Stomach (tissue), 9 donors: ENCODE measurements around the gene NOP56. TPM values are rescaled to one million over a fixed set of nuclear protein-coding genes. Genes with fewer than 3 reads are reported as not detected.

ENCODE experiments used
- DNase-seq, 2 donors: peaks; one replicate each; pipeline versions ENCODE4 v3.0.0 to v3.0.0-alpha.2; 2013 to 2019
- H3K27ac ChIP-seq, 5 donors: fragments of 200-600 bp in 4 of 5; sonication (generic) in 4 of 5; one replicate each; pipeline ENCODE4 v1.5.1; 2013 to 2019; ENCODE audit warnings: mild to moderate bottlenecking in 1 of 5, moderate library complexity in 1 of 5
- H3K27me3 ChIP-seq, 3 donors: fragments of 200-600 bp; sonication (generic); one replicate each; pipeline ENCODE4 v1.5.1; 2017 to 2019; ENCODE audit warnings: mixed run types in 1 of 3
- H3K36me3 ChIP-seq, 4 donors: fragments of 200-600 bp; sonication (generic); 1 replicate in 3 of 4; 2 replicates in 1 of 4; pipeline ENCODE4 v1.5.1; 2016 to 2019
- H3K4me1 ChIP-seq, 4 donors: fragments of 200-600 bp; sonication (generic); one replicate each; pipeline ENCODE4 v1.5.1; 2016 to 2019
- H3K4me3 ChIP-seq, 4 donors: fragments of 200-600 bp; sonication (generic) in 3 of 4; one replicate each; pipeline ENCODE4 v1.5.1; 2016 to 2019; ENCODE audit warnings: mild to moderate bottlenecking in 1 of 4
- H3K9me3 ChIP-seq, 4 donors: fragments of 200-600 bp; sonication (generic); one replicate each; pipeline ENCODE4 v1.5.1; 2016 to 2019
- EP300 ChIP-seq: sonication (generic); formaldehyde crosslinking; IDR thresholded peaks from one replicate; pipeline ENCODE4 v1.6.1; 2017; ENCODE audit warnings: antibody characterized with exemption
- POLR2A ChIP-seq, 4 donors: fragments of 450-650 bp; IDR thresholded peaks; one replicate each; pipeline ENCODE4 v1.6.1; 2016; ENCODE audit warnings: antibody characterized with exemption in 4 of 4, control low read depth in 2 of 4, mild to moderate bottlenecking in 1 of 4, moderate library complexity in 1 of 4
- POLR2AphosphoS5 ChIP-seq, 3 donors: sonication (generic); formaldehyde crosslinking; IDR thresholded peaks; one replicate each; pipeline ENCODE4 v1.6.1; 2016; ENCODE audit warnings: antibody characterized with exemption in 3 of 3
- WGBS, 5 donors: extraction: QIAGEN DNeasy Blood & Tissue Kit in 3 of 5; methylation state at CpG; one replicate each; pipeline versions ENCODE4 v1.1.5 to v1.1.7; 2013 to 2018; 5-methylcytosine and 5-hydroxymethylcytosine counted together
- intact Hi-C: fragments of 100-400 bp; cut with DNase I; formaldehyde crosslinking; loops from one replicate; pipeline ENCODE4 v1.15.1; 2023; ENCODE audit warnings: low total_unique reads
- polyA plus RNA-seq, 3 donors: library from polyadenylated mRNA; stranded (reverse); fragments of 200-250 nt; gene quantifications; one replicate each; pipeline ENCODE4 v1.2.3, GENCODE V29; 2013
- total RNA-seq, 5 donors: library from RNA; depleted of rRNA; stranded (reverse); fragments of >200 nt; gene quantifications; one replicate each; pipeline versions ENCODE4 v1.1.0 to v1.2.3, GENCODE V29; 2014 to 2016
- TF ChIP-seq, protein P1 (sequence below), 7 experiments: fragments of 450-650 bp in 4 of 7; fragments of 200-600 bp in 3 of 7; sonication (generic) in 3 of 7; IDR thresholded peaks; one replicate each; pipeline ENCODE4 v1.5.1; 2016 to 2019; ENCODE audit warnings: antibody characterized with exemption in 7 of 7, control low read depth in 2 of 7, mild to moderate bottlenecking in 1 of 7
- donor health status: healthy with polysubstance abuse.
- donor health status: Bipolar disorder and iron deficiency.
- donor health status: healthy.

The NOP56 gene
- total and polyA plus RNA-seq, 8 donors = 42.4 to 157 (median 98.8) TPM

DNA sequence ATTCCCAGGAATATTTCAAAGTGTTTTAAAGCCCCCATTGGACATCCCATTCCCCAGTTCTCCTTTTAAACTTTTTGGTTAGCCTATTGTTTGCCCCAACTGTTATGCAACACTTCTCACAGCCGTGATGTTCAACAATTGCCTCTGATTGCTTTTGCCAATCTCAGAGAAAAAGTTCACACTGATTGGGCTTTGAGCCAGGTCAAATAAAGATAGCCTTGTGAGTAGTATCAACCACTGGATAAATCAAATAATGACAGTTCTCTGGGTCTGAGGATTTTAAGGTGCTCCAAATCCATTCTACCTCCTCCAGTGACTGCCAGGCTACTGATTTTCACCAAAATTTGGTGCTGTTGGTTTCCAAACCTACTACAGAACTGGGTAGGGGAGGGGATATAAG lies 19.1 kb upstream of the NOP56 start:
- H3K4me1 ChIP-seq = peaks cover 0 to 8% (median 3%) of the 10 kb centered on the region in 4 donors
- H3K9me3 ChIP-seq = no peaks in the 10 kb centered on the region
- TF ChIP-seq POLR2A (IDR thresholded peaks at IDR 0.05) (no peak), EP300 (no peak), POLR2AphosphoS5 (IDR thresholded peaks at IDR 0.05) (no peak)
- TF ChIP-seq, protein P1, sequence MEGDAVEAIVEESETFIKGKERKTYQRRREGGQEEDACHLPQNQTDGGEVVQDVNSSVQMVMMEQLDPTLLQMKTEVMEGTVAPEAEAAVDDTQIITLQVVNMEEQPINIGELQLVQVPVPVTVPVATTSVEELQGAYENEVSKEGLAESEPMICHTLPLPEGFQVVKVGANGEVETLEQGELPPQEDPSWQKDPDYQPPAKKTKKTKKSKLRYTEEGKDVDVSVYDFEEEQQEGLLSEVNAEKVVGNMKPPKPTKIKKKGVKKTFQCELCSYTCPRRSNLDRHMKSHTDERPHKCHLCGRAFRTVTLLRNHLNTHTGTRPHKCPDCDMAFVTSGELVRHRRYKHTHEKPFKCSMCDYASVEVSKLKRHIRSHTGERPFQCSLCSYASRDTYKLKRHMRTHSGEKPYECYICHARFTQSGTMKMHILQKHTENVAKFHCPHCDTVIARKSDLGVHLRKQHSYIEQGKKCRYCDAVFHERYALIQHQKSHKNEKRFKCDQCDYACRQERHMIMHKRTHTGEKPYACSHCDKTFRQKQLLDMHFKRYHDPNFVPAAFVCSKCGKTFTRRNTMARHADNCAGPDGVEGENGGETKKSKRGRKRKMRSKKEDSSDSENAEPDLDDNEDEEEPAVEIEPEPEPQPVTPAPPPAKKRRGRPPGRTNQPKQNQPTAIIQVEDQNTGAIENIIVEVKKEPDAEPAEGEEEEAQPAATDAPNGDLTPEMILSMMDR (IDR thresholded peaks at IDR 0.05) = no peak
- no peak overlapping the region for H3K4me3 ChIP-seq
- H3K27me3 ChIP-seq = peaks cover 0 to 14% (median 4%) of the 10 kb centered on the region in 3 donors
- DNase-seq = peak in 1 of 2 donors; percentile 47
- no peaks in the 10 kb centered on the region for H3K36me3 ChIP-seq
- no peak overlapping the region for H3K27ac ChIP-seq
- intact Hi-C loops = no loop called here
- WGBS, 5 donors = 0 to 17% (median 10%) methylated on average over 1 of the region's 1 CpG

DNA sequence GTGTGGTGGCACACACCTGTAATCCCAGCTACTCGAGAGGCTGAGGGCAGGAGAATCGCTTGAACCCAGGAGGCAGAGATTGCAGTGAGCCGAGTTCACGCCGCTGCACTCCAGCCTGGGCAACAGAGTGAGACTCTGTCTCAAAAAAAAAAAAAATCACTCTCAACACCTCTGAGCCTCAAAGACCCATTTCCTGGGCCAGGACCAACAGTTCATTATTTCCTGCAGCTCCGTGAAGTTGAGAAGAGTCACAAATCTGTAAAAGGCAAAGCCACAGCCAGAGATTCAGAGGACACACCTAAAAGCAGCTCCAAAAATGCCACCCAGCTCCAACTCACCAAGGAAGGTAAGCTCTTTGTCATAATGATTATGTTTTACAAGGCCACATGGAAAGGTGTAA lies 15.2 kb upstream of the NOP56 start:
- H3K4me1 ChIP-seq = peaks cover 0 to 8% (median 3%) of the 10 kb centered on the region in 4 donors
- no peaks in the 10 kb centered on the region for H3K36me3 ChIP-seq
- WGBS, 5 donors = 70 to 88% (median 81%) methylated on average over 6 of the region's 6 CpGs
- no peaks in the 10 kb centered on the region for H3K9me3 ChIP-seq
- intact Hi-C loops = no loop called here
- H3K27me3 ChIP-seq = peaks cover 0 to 9% (median 4%) of the 10 kb centered on the region in 3 donors
- H3K27ac ChIP-seq = no peak overlapping the region
- TF ChIP-seq, protein P1 (IDR thresholded peaks at IDR 0.05) = no peak
- TF ChIP-seq POLR2AphosphoS5 (IDR thresholded peaks at IDR 0.05) = no peak
- TF ChIP-seq POLR2A (IDR thresholded peaks at IDR 0.05) = no peak
- TF ChIP-seq EP300 = no peak
- no peak overlapping the region for H3K4me3 ChIP-seq
- DNase-seq = no peak

DNA sequence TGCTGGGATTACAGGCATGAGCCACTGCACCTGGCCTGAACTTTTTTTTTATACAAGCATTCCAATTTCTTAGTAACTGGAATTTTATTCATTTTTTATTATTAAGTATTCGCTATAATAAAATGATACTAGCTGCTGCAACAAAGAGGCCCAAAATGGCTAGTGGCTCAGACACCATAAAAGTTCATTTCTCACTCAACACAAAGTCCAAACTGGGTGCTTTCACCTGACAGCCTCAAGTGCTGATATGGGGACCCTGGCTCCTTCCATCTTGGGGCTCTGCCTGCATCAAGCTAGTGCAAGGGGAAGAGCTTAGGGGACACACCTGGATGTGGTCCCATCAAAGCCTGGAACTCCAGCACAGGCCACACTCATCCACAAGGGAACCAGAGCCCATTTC lies 12.2 kb upstream of the NOP56 start:
- no peaks in the 10 kb centered on the region for H3K4me1 ChIP-seq
- intact Hi-C loops = loop anchor here (10.0 kb wide), 1 partner anchor 105 kb away; the partner anchor contains the start of gene TMC2
- H3K27me3 ChIP-seq = no peaks in the 10 kb centered on the region
- 0 to 71% (median 48%) methylated on average over 1 of the region's 1 CpG for WGBS, 5 donors
- TF ChIP-seq POLR2A (IDR thresholded peaks at IDR 0.05) (no peak), POLR2AphosphoS5 (IDR thresholded peaks at IDR 0.05) (no peak), EP300 (no peak)
- TF ChIP-seq, protein P1 (IDR thresholded peaks at IDR 0.05) = no peak
- H3K27ac ChIP-seq = no peak overlapping the region
- H3K4me3 ChIP-seq = no peak overlapping the region
- no peak for DNase-seq
- H3K36me3 ChIP-seq = peaks cover 0 to 15% (median 0%) of the 10 kb centered on the region in 4 donors
- H3K9me3 ChIP-seq = no peaks in the 10 kb centered on the region

DNA sequence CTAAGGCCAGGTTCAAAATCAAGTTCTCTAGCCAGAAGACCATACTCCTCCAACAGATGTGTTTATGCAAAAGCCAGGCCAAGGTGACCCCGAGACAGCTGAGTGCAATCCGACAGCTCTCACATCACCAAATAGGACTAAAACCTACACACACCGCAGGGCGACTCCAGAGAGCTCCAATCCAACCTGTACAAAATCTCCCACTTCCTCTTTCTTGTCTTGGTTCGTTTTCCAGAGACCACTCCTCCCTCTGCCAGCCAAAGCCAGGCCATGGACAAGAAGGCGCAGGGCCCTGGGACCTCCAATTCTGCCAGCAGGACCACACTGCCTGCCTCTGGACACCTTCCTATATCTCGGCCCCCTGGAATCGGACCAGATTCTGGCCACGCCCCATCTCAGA lies 11.5 kb upstream of the NOP56 start:
- TF ChIP-seq EP300 (no peak), POLR2AphosphoS5 (IDR thresholded peaks at IDR 0.05) (no peak), POLR2A (IDR thresholded peaks at IDR 0.05) (no peak)
- TF ChIP-seq, protein P1 (IDR thresholded peaks at IDR 0.05) = no peak
- Histone ChIP-seq H3K4me1 (no peaks in the 10 kb centered on the region), H3K9me3 (no peaks in the 10 kb centered on the region), H3K27me3 (no peaks in the 10 kb centered on the region), H3K27ac (no peak overlapping the region), H3K4me3 (no peak overlapping the region), H3K36me3 (peaks cover 0 to 15% (median 0%) of the 10 kb centered on the region in 4 donors)
- intact Hi-C loops = loop anchor here (10.0 kb wide), 1 partner anchor 106 kb away; the partner anchor contains the start of gene TMC2
- DNase-seq = no peak
- WGBS, 5 donors = 81 to 84% (median 82%) methylated on average over 8 to 9 of the region's 9 CpGs
